CD4-positive, alpha-beta T cell treated with Interleukin-12 subunit alpha and Interleukin-12 subunit beta, for 1 hour (primary cell): ENCODE data around the gene NFRKB.

ENCODE experiments used
- DNase-seq: peaks from one replicate; pipeline ENCODE4 v3.0.0-alpha.2; 2020

Gene NFRKB

DNA sequence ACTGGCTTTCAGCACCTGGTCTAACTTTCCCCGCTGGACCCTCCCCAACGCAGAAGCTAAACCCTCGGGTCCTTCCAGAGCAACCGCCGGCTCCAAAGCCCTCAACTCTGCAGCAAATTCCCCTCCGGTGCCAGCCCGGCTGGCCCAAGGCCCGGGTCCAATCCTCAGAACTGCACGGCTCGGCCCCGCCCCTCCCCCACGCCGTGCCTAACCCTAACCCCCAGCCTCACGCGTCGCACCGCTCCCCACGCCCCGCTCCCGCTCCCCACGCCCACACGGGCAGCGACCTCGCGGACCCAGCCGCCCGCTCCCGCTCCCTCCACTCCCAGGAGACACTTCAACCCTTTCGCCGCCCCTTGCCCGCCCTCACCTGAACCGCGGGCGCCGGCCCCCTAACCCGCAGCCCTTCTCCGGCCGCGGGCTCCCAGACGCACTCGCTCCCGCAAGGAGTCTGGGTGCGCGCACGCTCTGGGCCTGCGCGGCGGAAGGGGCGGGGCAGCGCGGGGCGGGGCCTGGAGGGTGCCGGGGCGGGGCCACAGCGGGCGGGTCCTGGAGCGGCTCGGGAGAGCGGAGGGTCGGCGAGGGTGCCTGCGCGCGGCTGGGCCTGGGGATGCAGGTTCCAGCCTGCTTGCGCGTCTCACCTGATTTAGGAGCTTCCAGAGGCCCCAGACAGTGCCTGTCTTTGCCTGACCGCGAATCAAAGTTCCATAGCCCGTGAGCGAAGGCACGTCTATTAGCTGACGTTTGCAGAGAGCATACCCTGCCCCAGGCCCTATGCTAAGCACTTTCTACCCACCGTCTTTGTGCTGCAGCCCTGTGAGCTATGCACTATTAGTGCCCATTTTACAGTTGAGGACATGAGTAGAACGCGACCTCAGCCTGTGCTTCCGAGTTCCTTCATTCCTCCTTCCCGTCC, at the start of gene NFRKB:
NFRKB (minus strand) TSS at position 453 of the 916 bp plus-strand sequence. CDS start 2,729 bp downstream, outside the sequence.
- peak; percentile 89 for DNase-seq

DNA sequence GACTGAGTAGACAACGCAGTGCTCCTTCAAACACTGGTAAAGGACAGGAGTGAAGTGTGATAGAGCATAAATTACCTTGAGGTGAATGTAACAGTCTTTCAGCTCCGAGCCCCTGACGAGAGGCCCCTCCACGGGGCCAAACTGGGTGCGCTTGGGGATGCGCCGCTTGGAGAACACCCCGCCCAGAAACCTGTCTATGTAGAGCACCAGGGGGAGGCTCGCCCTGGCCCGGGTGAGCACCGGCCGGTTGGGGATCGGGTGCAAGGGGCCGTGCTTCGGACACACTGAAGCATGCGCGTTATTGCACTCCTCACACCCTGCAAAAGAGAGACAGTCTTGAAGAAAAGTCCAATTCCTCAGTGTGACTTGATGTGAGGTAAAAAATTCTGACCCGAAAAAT, 49.3 kb upstream of the NFRKB start:
- no peak for DNase-seq

DNA sequence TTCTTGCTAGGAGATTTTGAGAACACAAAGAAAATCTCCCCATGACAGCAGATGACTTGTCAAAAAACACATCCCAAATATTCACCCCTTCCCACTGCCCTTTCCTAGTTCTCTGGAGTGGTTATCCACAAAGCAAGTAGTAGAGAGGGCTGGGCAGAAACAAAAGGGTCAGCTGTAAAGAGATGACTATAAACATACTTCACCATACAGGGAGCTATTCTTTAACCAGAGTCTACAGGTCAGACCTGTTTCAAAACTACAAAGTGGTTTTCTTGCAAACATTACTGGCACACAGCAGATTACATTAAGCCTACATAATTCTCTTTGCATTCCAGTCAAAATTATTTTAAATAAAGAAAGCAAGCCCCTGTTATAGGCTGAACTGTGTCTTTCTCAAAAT, 47.7 kb upstream of the NFRKB start:
- no peak for DNase-seq

DNA sequence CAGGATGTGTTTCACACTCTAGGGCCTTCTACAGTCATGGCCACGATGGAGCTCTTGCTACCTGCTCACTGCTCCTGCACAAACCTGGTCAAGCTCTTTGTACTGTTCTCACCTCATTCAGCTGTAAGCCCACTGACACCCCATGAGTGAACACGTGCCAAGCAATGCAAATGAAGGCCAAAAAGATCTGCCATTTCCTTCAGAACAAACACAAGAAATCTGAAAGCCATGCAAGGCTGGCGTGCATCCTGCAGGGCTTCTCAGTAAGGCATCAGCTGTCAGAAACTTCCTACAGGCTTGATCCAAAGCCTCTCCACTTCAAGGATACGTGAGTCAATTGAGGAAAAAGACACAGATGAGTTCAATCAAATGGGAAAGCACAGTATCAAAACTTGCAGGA, 44.1 kb upstream of the NFRKB start:
- no peak for DNase-seq

DNA sequence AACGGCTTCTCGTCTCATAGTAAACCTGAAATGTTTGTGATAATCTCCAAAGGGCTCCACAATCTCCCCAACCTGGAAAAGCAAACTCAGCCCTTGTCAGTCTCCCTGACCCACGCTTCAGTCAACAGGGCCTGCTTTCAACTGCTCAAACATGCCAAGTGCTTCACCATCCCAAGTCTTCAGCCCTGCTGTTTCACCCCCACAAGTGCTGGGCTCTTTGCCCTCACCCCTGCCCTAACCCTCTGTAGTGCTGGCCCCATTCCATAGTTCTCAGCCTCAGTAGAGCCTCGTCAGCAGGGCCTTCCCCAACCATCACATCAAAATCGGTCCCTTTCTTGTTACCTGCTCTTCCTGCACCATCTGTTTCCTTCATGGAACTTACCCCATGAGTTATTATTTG, 43.4 kb upstream of the NFRKB start:
- DNase-seq = no peak

DNA sequence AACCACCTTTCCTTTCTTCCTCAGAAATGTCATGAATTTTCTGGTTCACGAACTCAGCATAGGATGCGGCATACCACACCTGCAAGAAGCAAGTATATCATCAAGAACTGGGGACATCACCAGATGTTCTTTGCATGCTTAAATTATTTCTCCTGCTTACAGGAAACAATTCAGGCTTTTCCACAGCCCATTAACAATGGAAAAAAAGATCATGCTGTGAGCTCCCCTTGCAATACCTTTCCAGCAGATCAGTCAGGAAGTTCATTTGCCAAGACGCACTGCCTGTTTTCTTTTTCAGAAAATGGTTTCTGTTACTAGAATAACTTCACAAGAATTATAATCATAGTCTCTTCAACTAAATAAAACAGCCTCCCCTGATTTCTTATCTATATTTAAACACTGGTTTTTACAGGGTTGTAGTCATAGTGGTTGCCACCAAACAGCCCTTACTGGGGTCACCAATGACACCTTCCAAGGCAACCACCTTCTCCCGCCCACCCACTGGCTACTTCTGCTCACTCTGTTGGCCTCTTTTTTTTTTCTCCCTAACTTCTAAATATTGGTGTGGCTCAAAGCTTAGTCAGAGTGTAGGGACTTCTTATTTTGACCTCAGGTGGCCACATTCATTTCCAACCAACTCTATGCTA, 42.3 kb upstream of the NFRKB start:
- DNase-seq = no peak

DNA sequence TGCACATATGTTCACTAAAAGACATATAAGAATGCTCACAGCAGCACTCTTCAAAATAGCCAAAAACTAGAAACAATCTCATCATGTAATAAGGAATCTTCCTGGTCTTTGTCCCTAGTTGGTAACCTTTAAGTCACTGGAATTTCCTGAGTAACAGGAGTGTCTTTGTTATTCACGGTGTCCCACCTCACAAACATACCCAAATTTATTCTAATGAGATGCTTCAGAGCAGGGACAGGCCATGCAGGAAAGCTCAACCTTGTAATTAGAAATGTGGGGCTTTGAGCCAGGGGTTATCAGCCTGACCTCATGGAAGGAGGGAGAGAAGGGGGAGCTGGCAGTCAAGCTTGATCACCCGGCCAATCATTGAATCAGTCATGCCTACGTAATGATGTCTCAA, 40.3 kb upstream of the NFRKB start:
- no peak for DNase-seq

DNA sequence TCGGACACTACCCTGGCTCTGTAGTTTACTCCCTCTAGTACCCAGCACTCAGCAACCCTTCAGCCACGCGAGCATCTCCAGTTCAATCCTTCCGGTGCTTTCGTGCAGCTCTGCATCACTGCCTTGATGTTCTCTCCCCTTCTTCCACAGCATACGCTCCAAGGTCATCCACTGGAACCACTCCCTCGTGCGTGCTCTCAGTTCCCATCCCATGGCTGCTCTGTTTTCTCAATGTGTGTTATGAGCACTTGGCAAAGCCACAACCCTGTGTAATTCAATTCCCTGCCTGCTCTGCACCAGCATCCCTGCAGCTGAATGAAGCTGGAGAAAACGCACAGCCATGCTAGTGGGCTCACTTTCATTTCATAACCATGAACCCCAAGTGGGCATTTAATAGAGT, 38.5 kb upstream of the NFRKB start:
- DNase-seq = no peak

DNA sequence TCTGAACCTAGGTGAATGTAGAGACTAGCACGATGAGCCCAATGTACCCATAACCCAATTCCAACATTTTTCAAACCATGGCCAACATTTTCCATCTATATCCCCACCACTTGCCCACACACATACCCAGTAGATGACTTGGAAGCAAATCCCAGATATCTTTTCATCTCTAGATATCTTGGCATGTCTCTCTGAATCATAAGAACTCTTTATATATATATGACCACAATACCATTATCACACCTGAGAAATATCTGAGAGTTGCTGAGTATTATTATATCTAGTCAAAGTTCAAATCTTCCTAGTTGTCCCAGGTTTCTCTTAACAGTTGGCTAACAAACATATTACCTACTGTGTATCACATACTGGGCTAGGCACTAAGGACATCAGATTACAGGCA, 37.9 kb upstream of the NFRKB start:
- DNase-seq = no peak

DNA sequence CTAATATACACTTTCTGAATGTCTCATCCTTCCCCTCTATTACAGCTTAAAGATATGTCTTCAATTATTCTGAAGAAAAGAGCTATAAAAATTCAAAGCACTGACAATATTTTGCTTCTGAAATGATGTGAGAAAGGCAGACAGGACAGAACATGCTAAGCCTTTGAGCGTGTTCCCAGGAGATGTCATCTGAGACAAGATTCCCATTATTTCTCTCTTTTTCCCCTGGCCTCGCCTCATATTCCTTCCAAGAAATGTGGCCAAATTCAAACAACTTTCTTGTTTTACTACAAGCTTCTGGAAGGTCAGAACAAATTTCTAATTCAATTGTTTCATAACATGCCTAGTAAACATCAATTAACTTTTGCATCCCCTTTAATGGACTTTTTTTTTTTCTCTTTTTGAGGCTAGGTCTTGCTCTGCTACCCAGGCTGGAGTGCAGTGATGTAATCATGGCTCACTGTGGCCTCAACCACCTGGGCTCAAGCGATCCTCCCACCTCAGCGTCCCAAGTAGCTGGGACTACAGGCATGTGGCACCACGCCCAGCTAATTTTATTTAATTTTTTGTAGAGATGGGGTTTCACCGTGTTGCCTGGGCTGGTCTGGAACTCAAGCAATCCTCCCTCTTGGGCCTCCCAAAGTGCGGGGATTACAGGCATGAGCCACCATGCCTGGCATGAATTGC, 37.1 kb upstream of the NFRKB start:
- DNase-seq = no peak

DNA sequence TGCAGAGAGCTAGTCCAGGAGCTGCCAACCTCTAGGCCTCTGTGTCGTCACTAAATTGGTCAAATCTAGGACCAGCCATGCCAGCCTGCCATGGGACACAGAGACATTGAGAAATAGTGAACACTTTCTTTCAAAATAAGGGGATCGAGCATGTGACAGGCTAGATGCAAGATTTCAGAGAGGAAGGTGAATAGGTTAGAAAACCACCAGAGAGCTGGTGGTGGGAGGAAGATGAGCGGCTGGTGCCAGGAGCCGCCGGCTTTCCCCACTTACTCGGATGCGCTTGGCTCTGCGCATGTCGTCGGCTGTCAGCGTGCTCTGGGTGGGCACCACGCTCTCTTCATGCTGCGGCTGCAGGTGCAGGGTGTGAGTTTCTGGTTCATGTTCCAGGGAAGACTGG, 35.4 kb upstream of the NFRKB start:
- DNase-seq = no peak

DNA sequence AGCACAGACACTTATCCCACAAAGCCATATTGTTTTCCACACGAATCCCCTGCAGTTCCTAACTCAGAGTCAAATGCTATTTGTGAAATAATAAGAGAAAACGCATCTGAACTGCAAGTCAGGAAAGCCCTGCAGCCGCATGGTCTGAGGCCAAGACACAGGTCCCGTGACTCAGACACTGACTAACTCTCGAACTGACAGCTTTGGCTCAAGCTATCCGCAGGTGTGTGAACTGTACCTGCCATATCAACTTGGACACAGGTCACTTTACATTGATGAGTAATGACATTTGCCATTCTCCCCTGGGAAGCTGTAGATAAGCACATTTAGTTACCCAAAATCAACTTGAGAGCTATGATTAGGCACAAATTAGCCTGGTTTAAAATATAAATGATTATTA, 34.9 kb upstream of the NFRKB start:
- DNase-seq = no peak

DNA sequence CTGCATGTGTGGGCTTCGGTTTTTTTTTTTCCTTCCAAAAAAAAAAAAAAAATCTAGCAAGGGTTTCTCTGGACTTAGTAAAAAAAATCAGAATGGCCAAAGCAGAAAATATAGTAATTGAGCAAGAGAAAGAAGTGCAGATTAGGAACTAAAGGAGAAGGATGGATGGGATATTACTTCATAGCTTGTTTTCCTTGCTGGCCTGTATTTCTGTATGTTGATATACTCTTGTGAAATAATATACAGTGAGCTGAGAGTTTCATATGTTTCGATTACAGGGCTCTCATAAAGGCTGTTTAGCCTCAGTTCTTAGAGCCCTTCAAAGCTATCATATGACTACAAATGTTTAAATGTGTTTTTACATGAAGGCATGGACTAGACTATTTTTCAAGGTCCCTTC, 34.3 kb upstream of the NFRKB start:
- DNase-seq = no peak

DNA sequence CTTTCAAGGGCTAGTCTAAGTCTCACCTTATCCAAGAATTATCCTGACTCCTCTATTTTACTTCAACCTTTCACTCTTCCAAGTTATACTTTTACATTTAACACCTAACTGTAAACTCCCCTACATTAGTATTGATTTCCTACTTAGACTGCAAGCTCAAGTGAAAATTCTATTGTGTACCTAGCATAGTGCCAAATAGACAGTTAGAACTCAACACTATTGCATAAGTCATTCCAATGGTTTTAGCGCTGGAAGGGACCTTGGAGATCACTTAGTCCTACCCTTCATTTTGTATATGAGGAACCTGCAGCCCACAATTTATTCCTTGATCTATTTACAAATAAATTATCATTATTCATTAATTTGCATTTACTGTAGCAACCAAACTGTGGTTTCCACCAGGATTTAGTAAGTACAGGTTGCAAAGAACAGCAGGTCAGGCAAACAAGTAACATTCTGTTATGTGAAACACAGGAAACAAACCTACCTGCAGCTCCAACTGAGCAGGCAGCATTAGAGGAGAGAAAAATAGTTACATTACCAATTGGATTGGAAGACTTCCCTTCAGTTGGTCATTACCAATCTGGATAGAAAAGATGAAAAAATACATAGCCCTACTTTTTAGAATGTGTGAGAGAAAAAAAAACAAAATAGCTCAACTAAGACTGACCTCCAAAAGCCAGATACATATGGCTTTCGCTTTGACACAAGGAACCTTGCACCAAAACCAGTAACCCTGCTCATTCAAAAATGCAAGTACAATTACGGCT, 33.7 kb upstream of the NFRKB start:
- DNase-seq = no peak

DNA sequence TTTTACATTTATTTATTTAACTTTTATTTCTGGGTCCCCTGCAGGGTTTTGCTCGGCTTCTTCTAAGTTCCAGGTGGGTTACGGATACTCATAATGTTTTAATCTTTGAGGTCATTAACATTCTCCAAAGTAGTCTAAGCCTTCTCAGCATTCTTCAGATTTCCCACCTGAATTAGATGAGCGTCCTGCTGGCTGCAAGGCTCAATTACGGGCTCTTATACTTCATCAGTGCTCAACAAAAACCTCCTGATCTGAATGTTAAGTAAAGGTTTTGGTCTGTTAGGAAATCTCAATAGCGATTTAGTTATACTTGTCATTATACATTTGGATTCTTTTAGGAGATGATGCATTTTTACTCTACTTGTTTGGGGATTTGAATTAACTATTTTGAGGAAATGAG, 27.3 kb upstream of the NFRKB start:
- no peak for DNase-seq

DNA sequence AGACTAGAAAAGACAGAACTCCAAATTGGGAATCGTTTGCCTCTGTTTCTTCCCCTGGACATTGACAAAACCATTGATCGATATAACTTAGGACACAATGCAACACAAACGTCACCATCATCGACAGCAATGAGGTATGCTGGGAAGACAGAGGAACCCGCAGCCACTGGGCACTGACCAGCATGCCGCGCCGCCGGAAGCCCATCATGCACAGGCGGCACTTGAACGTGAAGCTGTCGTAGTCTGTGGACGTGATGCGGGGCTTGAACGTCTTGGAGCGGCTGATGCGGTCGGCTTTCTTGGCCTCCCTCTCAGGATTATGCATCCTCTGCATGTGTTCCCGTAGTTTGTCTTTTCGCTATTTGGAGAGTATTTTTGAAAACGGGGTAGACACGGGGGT, 23.0 kb upstream of the NFRKB start:
- DNase-seq = no peak

DNA sequence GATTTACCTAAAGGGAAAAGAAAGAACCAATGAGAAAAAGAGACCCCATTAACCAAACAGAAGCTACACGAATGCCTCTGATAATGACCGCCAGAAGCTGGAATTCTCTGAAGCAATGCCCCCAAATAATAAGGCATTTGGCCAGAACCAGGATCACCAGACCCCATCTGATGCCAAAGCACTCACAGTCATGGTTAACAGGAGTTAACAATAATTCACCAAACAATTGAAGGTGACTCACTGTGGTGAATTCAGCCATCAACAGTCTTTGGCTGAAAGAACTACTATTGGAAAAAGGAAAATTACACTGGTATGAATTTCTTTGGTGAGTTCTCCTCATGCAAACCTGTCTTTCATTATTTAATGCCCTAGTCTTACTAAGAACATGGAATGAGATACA, 21.9 kb upstream of the NFRKB start:
- no peak for DNase-seq

DNA sequence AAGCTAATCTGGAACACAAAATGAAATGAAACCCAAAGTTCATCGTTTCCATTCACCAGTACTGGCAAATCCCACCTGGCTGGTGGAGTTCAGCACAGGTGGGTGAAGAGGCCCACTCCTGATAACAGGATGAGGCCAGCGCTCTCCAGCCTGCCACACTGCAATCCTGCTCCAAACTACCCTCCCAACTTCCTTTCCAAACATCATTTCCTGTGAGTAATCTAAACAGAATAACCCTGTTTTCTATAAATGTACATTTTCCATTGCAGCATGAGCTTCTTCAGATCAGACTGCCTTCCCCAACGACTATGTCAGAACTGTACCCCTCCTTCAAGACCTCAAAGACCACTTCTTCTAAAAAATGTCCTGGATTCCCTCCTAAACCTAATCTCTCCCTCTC, 15.9 kb upstream of the NFRKB start:
- DNase-seq = no peak

DNA sequence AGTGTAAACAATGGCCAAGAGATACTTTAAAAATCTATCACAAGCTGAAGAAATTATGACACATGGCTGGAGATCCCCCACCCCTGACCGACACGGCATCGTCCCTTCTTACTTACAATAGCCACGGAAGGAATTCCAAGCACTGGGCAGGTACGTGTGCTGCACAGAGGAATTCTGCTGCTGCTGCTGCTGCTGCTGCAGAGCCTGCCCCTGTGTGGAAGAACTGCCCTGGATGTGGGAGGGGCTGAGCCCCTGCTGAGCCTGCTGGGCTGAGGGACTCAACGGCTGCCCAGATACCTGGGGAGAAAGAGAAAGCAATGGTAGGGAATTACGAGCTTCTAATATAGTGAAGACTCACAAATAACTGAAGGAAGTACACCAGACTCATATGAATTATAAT, 15.0 kb upstream of the NFRKB start:
- DNase-seq = no peak

DNA sequence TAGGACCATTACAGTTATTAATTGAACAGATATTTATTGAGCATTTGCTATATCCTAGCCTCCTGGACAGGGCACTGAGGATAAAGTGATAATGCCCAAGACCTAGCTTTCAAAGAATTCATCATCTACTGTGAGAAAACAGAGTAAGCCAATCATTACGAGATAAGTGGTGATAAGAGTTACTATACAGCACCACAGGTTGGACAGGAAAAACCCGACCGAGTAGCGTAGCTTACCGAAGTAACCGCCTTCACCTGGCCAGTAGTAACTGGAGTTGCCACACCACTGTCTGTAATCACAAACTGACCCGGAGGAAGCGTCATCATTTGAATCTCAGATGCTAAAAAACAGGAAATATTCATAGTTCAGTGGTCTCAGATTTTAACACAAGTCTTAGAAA, 10.0 kb upstream of the NFRKB start:
- DNase-seq = no peak

DNA sequence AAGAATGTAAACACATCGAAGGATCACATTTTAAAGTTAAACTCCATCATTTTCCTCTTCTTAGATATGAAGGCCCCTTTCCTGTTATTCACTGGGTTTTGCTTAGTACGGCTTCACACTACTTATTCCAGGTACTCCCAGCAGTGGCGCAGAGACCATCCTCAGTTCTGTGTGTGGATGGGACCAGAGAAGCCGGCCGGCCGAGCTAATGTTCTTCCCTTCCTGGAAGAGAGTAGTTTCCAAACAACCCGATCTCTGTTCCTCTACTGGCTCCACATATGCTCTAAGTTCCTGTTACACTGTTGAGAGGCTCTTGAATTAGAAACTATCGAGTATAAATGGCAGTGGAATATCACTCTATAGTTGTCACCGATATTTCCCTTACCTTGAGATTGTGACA, 684 bp upstream of the NFRKB start:
- no peak for DNase-seq

DNA sequence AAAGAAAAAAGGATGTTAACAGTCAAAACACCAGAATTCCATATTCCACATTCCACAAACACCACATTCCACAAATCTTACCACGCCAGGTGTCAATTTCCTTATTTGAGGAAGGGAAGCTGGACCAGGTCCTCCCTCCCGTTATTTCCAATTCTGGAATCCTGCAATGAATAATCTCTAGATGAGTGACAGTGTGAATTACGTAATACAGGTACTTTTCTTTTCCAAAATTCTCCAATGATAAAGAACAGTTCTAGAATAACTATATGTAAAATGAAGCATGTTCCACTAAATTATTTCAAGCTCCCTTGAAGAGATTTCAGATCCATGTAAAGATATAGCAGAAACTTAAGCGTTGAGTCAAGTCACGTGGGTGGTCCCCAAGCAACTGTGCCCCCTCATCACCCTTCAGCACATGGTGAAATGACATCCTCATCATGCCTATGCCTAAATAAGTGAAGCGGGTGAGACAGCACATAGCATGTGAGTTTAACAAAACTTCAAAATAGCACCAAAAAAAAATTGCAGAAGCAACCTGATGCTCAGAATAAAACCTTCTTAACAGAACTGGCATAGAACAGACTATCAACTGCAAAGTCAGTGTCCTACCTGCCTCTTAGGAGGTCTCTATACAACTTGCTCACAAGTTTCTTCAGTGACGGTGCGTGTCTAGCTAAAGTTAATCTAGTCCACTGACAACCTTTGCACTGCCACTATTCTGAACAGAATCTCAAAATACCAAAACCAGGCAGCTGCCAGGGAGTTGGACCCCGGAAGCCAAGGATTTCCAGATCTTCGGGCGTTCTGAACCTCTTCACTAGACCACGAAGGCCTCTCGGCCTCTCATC, 876 bp downstream of the NFRKB start:
- DNase-seq = no peak
